SK-N-SH (cell line): ENCODE measurements around the gene WASL. TPM values are rescaled to one million over a fixed set of nuclear protein-coding genes. Genes with fewer than 3 reads are reported as not detected.

Experiments
- CTCF ChIA-PET: fragments of 300-600, 350-600 bp; formaldehyde crosslinking; extraction: SDS; loops from one replicate; lab custom pipeline; 2021; lab: Yijun Ruan, JAX
- POLR2A ChIA-PET: fragments of 350-600 bp; sonication (Branson Sonifier 250); formaldehyde crosslinking; extraction: SDS; loops from one replicate; lab custom pipeline; 2020; ENCODE audit warnings: antibody characterized with exemption, inconsistent platforms; lab: Yijun Ruan, JAX
- DNase-seq: peaks from one replicate; pipeline ENCODE4 v3.0.0; 2012
- H2AFZ ChIP-seq: fragments of 200-600 bp; sonication (generic); 2 replicates; pipeline ENCODE4 v1.8.1; 2016; ENCODE audit warnings: antibody characterized with exemption, mild to moderate bottlenecking, low read depth
- H3F3A ChIP-seq: fragments of 200-600 bp; sonication (generic); replicated peaks from 2 replicates; pipeline ENCODE3; 2016; ENCODE audit warnings: antibody characterized with exemption, mild to moderate bottlenecking; ENCODE audit not compliant: insufficient read depth
- H3K27ac ChIP-seq, 2 experiments: fragments of 200-500 bp in 1 of 2; fragments of 200-600 bp in 1 of 2; sonication (Bioruptor generic) in 1 of 2; sonication (generic), shearing (Covaris generic) in 1 of 2; 2 replicates each; pipeline versions ENCODE4 v1.5.1 to v1.6.1; 2014 to 2016; ENCODE audit warnings: low read depth in 2 of 2, inconsistent platforms in 1 of 2, low read length in 1 of 2, mild to moderate bottlenecking in 1 of 2, mixed read lengths in 1 of 2
- H3K27me3 ChIP-seq: fragments of 200-600 bp; sonication (generic), shearing (Covaris generic); 2 replicates; pipeline ENCODE4 v1.6.1; 2016; ENCODE audit warnings: mixed run types; ENCODE audit not compliant: insufficient read depth
- H3K36me3 ChIP-seq, 2 experiments: fragments of 200-500 bp in 1 of 2; fragments of 200-600 bp in 1 of 2; sonication (Bioruptor generic) in 1 of 2; sonication (generic) in 1 of 2; replicated peaks in 1 of 2; 2 replicates each; pipeline versions ENCODE3 to v1.5.1; 2014 to 2016; ENCODE audit warnings: low read length in 1 of 2, mild to moderate bottlenecking in 1 of 2; ENCODE audit not compliant: insufficient read depth in 2 of 2, control insufficient read depth in 1 of 2
- H3K4me1 ChIP-seq, 2 experiments: fragments of 200-500 bp in 1 of 2; fragments of 200-600 bp in 1 of 2; sonication (Bioruptor generic) in 1 of 2; sonication (generic), shearing (Covaris generic) in 1 of 2; 2 replicates each; pipeline versions ENCODE4 v1.5.1 to v1.6.1; 2014 to 2016; ENCODE audit warnings: low read depth in 1 of 2, low read length in 1 of 2, mixed run types in 1 of 2; ENCODE audit not compliant: insufficient read depth in 2 of 2, control insufficient read depth in 1 of 2
- H3K4me2 ChIP-seq: fragments of 200-600 bp; sonication (generic), shearing (Covaris generic); 2 replicates; pipeline ENCODE4 v1.6.1; 2017; ENCODE audit warnings: mixed run types
- H3K4me3 ChIP-seq, 2 experiments: fragments of 200-500 bp in 1 of 2; fragments of 200-600 bp in 1 of 2; sonication (Bioruptor generic) in 1 of 2; sonication (generic), shearing (Covaris generic) in 1 of 2; 2 replicates each; pipeline versions ENCODE4 v1.5.1 to v1.8.1; 2014 to 2016; ENCODE audit warnings: low read depth in 2 of 2, inconsistent platforms in 1 of 2, low read length in 1 of 2, mild to moderate bottlenecking in 1 of 2, mixed read lengths in 1 of 2, moderate library complexity in 1 of 2
- H3K79me2 ChIP-seq: fragments of 200-600 bp; sonication (generic); 2 replicates; pipeline ENCODE4 v1.8.1; 2017; ENCODE audit warnings: mild to moderate bottlenecking; ENCODE audit not compliant: insufficient read depth
- H3K9ac ChIP-seq: fragments of 200-600 bp; sonication (generic); 2 replicates; pipeline ENCODE4 v1.6.1; 2017; ENCODE audit warnings: mixed run types
- H3K9me2 ChIP-seq: fragments of 200-600 bp; sonication (generic); 2 replicates; pipeline ENCODE4 v1.6.1; 2017; ENCODE audit warnings: mixed run types
- H3K9me3 ChIP-seq: fragments of 200-600 bp; sonication (generic); 2 replicates; pipeline ENCODE4 v1.6.1; 2017; ENCODE audit warnings: mixed run types, mild to moderate bottlenecking, moderate library complexity
- H4K20me1 ChIP-seq: fragments of 200-600 bp; sonication (generic); 2 replicates; pipeline ENCODE4 v1.6.1; 2017; ENCODE audit warnings: mild to moderate bottlenecking, mixed run types; ENCODE audit not compliant: insufficient read depth
- CHD2 ChIP-seq: fragments of 150-350 bp; IDR thresholded peaks from 2 replicates; pipeline ENCODE4 v1.6.1; 2018; ENCODE audit warnings: low read length; ENCODE audit not compliant: partially characterized antibody
- CTCF ChIP-seq: fragments of 200-600 bp; sonication (generic); IDR thresholded peaks from 2 replicates; pipeline ENCODE4 v1.6.1; 2017; ENCODE audit warnings: antibody characterized with exemption, mild to moderate bottlenecking, moderate library complexity
- EZH2phosphoT487 ChIP-seq: fragments of 200-600 bp; sonication (generic); IDR thresholded peaks from 2 replicates; pipeline ENCODE4 v1.6.1; 2017; ENCODE audit warnings: low read depth, mixed run types, mild to moderate bottlenecking, antibody characterized with exemption, moderate library complexity, borderline replicate concordance
- FOXJ3 ChIP-seq: sonication (generic); formaldehyde crosslinking; IDR thresholded peaks from 2 replicates; pipeline ENCODE4 v1.5.1; 2020; ENCODE audit warnings: mild to moderate bottlenecking, missing genetic modification reagents
- JUND ChIP-seq: IDR thresholded peaks from 2 replicates; pipeline ENCODE4 v1.4.0; 2012
- MEF2A ChIP-seq: IDR thresholded peaks from 2 replicates; pipeline ENCODE4 v1.4.0; 2012; ENCODE audit warnings: low read depth, borderline replicate concordance
- MXI1 ChIP-seq: IDR thresholded peaks from 2 replicates; pipeline ENCODE4 v1.6.1; 2012; ENCODE audit warnings: mild to moderate bottlenecking, low read depth, low read length, improper control_type of control experiment
- NFIC ChIP-seq: IDR thresholded peaks from 2 replicates; pipeline ENCODE4 v1.4.0; 2012; ENCODE audit warnings: borderline replicate concordance
- NRF1 ChIP-seq: IDR thresholded peaks from 2 replicates; pipeline ENCODE4 v1.6.1; 2012; ENCODE audit warnings: low read depth, mild to moderate bottlenecking, low read length
- RAD21 ChIP-seq: IDR thresholded peaks from 2 replicates; pipeline ENCODE4 v1.6.1; 2012; ENCODE audit warnings: mild to moderate bottlenecking, low read length
- REST ChIP-seq: IDR thresholded peaks from 2 replicates; pipeline ENCODE4 v1.6.1; 2012; ENCODE audit warnings: mild to moderate bottlenecking, low read depth, low read length, moderate library complexity
- RFX5 ChIP-seq: IDR thresholded peaks from 2 replicates; pipeline ENCODE4 v1.6.1; 2012; ENCODE audit warnings: mild to moderate bottlenecking, improper control_type of control experiment, low read length
- TEAD4 ChIP-seq: IDR thresholded peaks from 2 replicates; pipeline ENCODE4 v1.4.0; 2012; ENCODE audit warnings: mild to moderate bottlenecking, borderline replicate concordance; ENCODE audit not compliant: insufficient read depth
- USF1 ChIP-seq: IDR thresholded peaks from 2 replicates; pipeline ENCODE4 v1.4.0; 2012; ENCODE audit warnings: low read depth, borderline replicate concordance
- YY1 ChIP-seq: IDR thresholded peaks from 2 replicates; pipeline ENCODE4 v1.4.0; 2012; ENCODE audit warnings: low read depth, mild to moderate bottlenecking
- WGBS: methylation state at CpG from one replicate; pipeline ENCODE4 v1.1.6; 2017; ENCODE audit warnings: low lambda C conversion rate; 5-methylcytosine and 5-hydroxymethylcytosine counted together
- polyA plus RNA-seq, 3 experiments: library from polyadenylated mRNA; depleted of rRNA; stranded (reverse); fragments of >200 nt; gene quantifications; 2 replicates each; pipeline ENCODE4 v1.2.3, GENCODE V29; 2012
- TF ChIP-seq, protein P1 (sequence below): IDR thresholded peaks from 2 replicates; pipeline ENCODE4 v1.4.0; 2012; ENCODE audit warnings: low read depth

Gene WASL
- polyA plus RNA-seq, 1 of the 3 experiments (the other 2 are of a cell fraction) = 9.9 TPM

- TF ChIP-seq CTCF (no peak), MEF2A (no peak), YY1 (no peak)
Observed at GRCh38 chr7:123662293-123662692, 86.5 kb downstream of the WASL start (continued).

- ChIA-PET POLR2A (no interaction called here), CTCF (interaction anchor here (1.0 to 1.7 kb wide), 5 partner anchors 21 to 81 kb away, joined by 3 to 6 read pairs (median 5); no protein-coding TSS in a partner anchor)
- Histone ChIP-seq H3K4me3 (no peak overlapping the region), H3K27me3 (no peaks in the 10 kb centered on the region), H3K9me3 (no peaks in the 10 kb centered on the region), H3K9me2 (no peaks in the 10 kb centered on the region), H3K4me2 (no peak overlapping the region), H3K9ac (no peak overlapping the region), H3K27ac (no peak overlapping the region), H3F3A (no peaks in the 10 kb centered on the region), H3K36me3 (no peaks in the 10 kb centered on the region), H3K4me1 (peaks cover 0 to 17% of the 10 kb centered on the region in 2 experiments; a peak in 2 of 4 replicates), H3K79me2 (no peaks in the 10 kb centered on the region), H2AFZ (no peak overlapping the region), H4K20me1 (no peaks in the 10 kb centered on the region)
- TF ChIP-seq, protein P1, sequence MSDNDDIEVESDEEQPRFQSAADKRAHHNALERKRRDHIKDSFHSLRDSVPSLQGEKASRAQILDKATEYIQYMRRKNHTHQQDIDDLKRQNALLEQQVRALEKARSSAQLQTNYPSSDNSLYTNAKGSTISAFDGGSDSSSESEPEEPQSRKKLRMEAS = no peak
- TF ChIP-seq CHD2 (no peak), EZH2phosphoT487 (no peak), MEF2A (no peak), USF1 (no peak), NRF1 (no peak), RAD21 (no peak), FOXJ3 (no peak), RFX5 (no peak)
- WGBS = 95% methylated on average over 1 of the region's 1 CpG
- no peak for DNase-seq
Observed at GRCh38 chr7:123661765-123662164, 87.0 kb downstream of the WASL start.

DNA sequence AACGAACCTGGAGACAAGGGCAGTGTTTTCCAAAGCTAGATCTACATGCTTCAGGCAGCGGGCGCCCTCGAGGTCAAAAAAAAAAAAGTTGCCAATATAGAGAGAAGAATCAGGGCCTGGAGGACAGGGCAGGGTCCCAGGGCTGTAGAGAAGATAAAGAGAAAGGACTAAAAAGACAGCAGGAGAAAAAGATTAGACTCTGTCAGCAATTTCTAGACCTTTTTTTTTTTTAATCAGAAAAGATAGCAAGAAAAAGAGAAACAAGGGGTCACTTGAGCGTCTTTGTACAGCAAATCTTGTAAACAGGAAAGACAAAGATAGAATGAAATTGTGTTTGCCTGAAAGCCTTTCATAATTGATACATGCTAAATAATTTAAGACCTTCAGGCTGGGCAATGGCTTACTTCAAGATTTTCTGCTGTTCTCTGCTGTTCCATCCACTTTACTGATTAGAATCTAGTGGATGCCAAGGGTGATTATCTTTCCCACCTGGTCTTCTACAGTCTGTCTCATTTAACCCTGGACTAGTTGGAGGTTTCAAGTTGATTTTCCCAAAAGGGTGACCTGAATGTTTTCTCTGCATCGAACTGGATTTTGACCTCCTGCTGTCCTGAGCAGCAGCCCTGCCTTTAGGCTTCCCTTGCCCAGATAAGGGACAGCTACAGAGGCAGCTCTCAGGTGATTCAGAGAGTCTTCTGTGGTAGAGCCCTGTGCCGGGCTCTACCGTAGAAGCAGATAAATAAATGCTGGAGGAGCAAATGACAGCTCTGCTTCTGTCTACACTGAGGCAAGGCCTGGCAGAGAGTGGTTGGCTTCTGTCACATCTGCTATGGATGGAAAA lies 88.1 kb downstream of the WASL start:
- H3K36me3 ChIP-seq = no peaks in the 10 kb centered on the region
- peaks cover 0 to 8% of the 10 kb centered on the region in 2 experiments; a peak in 1 of 4 replicates for H3K4me1 ChIP-seq
- ChIA-PET CTCF (interaction anchor here (1.0 to 1.6 kb wide), 5 partner anchors 22 to 80 kb away, joined by 3 to 6 read pairs (median 5); no protein-coding TSS in a partner anchor), POLR2A (no interaction called here)
- H3K9ac ChIP-seq = no peak overlapping the region
- H2AFZ ChIP-seq = no peak overlapping the region
- no peaks in the 10 kb centered on the region for H3K9me2 ChIP-seq
- H3K27me3 ChIP-seq = no peaks in the 10 kb centered on the region
- H3K4me2 ChIP-seq = no peak overlapping the region
- no peaks in the 10 kb centered on the region for H3K9me3 ChIP-seq
- no peaks in the 10 kb centered on the region for H4K20me1 ChIP-seq
- H3K27ac ChIP-seq = no peak overlapping the region
- H3K79me2 ChIP-seq = no peaks in the 10 kb centered on the region
- no peaks in the 10 kb centered on the region for H3F3A ChIP-seq
- H3K4me3 ChIP-seq = no peak overlapping the region
- WGBS = 66% methylated on average over 8 of the region's 8 CpGs
- DNase-seq = no peak
- TF ChIP-seq RFX5 (no peak), JUND (no peak), REST (no peak), NFIC (no peak), MXI1 (no peak), TEAD4 (no peak), EZH2phosphoT487 (no peak)
